AG09319 (cell line): Measurements from ENCODE around the gene SLC2A4RG.

Experiments used
- DNase-seq: peaks from one replicate; pipeline ENCODE4 v3.0.0-alpha.2; 2010; ENCODE audit warnings: low read depth; ENCODE audit errors: extremely low read depth
- CTCF ChIP-seq: IDR thresholded peaks from 2 replicates; pipeline ENCODE4 v1.5.1; 2011; ENCODE audit warnings: low read depth, mild to moderate bottlenecking, inconsistent platforms, low read length, moderate library complexity

The SLC2A4RG gene

GRCh38 chr20:63701329-63702035 lies 38.1 kb upstream of the SLC2A4RG start:
- no peak for DNase-seq

GRCh38 chr20:63702036-63702665 lies 37.4 kb upstream of the SLC2A4RG start:
- TF ChIP-seq CTCF = no peak
- DNase-seq = no peak

More at GRCh38 chr20:63701329-63702035, 38.1 kb upstream of the SLC2A4RG start:
- no peak for TF ChIP-seq CTCF

- no peak for TF ChIP-seq CTCF
- DNase-seq = no peak
Observed at GRCh38 chr20:63702751-63703470, 36.7 kb upstream of the SLC2A4RG start.

- no peak for DNase-seq
- no peak for TF ChIP-seq CTCF
Observed at GRCh38 chr20:63703471-63703975, 36.1 kb upstream of the SLC2A4RG start.

GRCh38 chr20:63703976-63704748 lies 35.4 kb upstream of the SLC2A4RG start:
- no peak for TF ChIP-seq CTCF

GRCh38 chr20:63704749-63705117 lies 34.8 kb upstream of the SLC2A4RG start:
- DNase-seq = no peak
- no peak for TF ChIP-seq CTCF

More at GRCh38 chr20:63703976-63704748, 35.4 kb upstream of the SLC2A4RG start:
- DNase-seq = no peak
